ENCODE data around the gene NFATC1. TPM values are rescaled to one million over a fixed set of nuclear protein-coding genes. Genes with fewer than 3 reads are reported as not detected.

Gene NFATC1
- total RNA-seq, 2 experiments from 2014 or later = 97.2 to 98.3 TPM

GRCh38 chr18:79532313-79533007 is 136.7 kb downstream of the NFATC1 start:
- Mint-ChIP-seq H3K4me3 (no peak overlapping the region), H3K27me3 (no peaks in the 10 kb centered on the region), H3K27ac (no peak overlapping the region), H3K36me3 (ENCODE audit: low read depth) (peaks cover 19% of the 10 kb centered on the region), H3K9me3 (no peaks in the 10 kb centered on the region), H3K4me1 (ENCODE audit: low read depth) (peaks cover 2% of the 10 kb centered on the region)
- intact Hi-C loops (cut with micrococcal nuclease) = no loop called here
- TF ChIP-seq, protein P1, sequence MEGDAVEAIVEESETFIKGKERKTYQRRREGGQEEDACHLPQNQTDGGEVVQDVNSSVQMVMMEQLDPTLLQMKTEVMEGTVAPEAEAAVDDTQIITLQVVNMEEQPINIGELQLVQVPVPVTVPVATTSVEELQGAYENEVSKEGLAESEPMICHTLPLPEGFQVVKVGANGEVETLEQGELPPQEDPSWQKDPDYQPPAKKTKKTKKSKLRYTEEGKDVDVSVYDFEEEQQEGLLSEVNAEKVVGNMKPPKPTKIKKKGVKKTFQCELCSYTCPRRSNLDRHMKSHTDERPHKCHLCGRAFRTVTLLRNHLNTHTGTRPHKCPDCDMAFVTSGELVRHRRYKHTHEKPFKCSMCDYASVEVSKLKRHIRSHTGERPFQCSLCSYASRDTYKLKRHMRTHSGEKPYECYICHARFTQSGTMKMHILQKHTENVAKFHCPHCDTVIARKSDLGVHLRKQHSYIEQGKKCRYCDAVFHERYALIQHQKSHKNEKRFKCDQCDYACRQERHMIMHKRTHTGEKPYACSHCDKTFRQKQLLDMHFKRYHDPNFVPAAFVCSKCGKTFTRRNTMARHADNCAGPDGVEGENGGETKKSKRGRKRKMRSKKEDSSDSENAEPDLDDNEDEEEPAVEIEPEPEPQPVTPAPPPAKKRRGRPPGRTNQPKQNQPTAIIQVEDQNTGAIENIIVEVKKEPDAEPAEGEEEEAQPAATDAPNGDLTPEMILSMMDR (IDR thresholded peaks at IDR 0.05) = no peak
- POLR2A ChIA-PET = no interaction called here
- no peak for DNase-seq
- CTCF ChIA-PET = no interaction called here
- ATAC-seq = no peak

DNA sequence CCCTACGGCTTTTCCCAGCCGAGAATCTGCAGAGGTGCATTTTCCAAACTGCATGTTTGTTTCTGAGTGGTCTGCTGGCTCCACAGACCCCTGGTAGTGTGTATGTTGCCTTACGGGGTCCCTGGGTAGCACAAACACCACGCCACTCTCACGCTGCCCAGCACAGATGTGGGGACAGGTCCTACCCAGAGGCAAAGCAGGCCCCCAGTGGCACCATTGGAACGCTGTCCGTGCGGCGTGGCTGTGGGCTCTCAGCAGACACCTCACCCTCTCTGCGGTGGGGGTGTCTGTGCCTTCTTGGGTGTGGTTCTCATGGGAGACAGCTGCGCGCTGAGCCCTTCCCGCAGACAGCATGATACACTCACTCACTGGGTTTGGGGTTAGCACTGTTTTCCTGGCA is 137.4 kb downstream of the NFATC1 start:
- TF ChIP-seq, protein P1 (IDR thresholded peaks at IDR 0.05) = no peak
- no peak overlapping the region for H3K27ac Mint-ChIP-seq
- H3K4me3 Mint-ChIP-seq = no peak overlapping the region
- no peaks in the 10 kb centered on the region for H3K27me3 Mint-ChIP-seq
- intact Hi-C loops (cut with micrococcal nuclease) = no loop called here
- H3K36me3 Mint-ChIP-seq (ENCODE audit: low read depth) = peaks cover 23% of the 10 kb centered on the region
- H3K9me3 Mint-ChIP-seq = peaks cover 4% of the 10 kb centered on the region
- H3K4me1 Mint-ChIP-seq (ENCODE audit: low read depth) = peaks cover 2% of the 10 kb centered on the region
- ChIA-PET POLR2A (no interaction called here), CTCF (interaction anchor here (2.3 kb wide), 1 partner anchor 153 kb away, joined by 10 read pairs; no protein-coding TSS in a partner anchor)
- DNase-seq (no peak), ATAC-seq (no peak)

DNA sequence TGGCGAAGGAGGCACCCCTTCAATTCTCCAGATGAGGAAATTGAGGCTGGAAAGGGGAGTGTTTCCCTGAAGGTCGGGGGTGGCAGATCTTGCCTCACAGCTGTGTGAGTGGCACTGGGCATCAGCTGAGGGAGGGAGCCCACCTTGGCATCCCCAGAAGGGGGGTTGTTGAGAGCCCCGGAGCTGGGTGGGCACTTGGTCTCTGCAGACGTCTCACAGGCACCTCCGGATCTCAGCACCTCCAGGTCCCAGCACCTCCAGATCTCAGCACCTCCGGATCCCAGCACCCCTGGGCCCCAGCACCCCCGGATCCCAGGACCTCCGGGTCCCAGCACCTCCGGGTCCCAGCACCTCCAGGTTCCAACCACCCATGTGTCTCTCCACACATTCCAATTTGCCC is 137.9 kb downstream of the NFATC1 start:
- CTCF ChIA-PET = interaction anchor here (2.3 kb wide), 1 partner anchor 154 kb away, joined by 10 read pairs; no protein-coding TSS in a partner anchor
- DNase-seq = no peak

DNA sequence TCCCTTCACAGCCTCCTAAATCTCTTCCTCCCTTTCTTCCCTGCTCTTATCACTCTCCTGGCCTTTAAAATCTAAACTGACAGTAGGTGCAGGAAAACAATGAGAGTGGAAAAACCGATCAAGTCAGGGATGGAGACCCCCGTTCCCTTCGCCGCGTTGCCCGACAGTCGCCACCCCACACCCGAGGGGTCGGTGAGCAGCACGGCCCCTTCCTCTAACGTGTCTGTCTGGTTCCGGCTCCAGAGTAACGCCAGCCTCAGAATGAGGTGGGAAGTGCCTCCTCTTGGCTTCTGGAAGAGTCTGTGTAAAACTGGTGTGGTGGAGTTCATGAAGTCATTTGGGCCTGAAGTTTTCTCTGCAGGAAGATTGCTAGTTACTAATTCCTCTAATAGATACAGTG is 138.6 kb downstream of the NFATC1 start:
- no peaks in the 10 kb centered on the region for H3K4me1 Mint-ChIP-seq (ENCODE audit: low read depth)
- ATAC-seq (no peak), DNase-seq (no peak)
- H3K27ac Mint-ChIP-seq = no peak overlapping the region
- no peak overlapping the region for H3K4me3 Mint-ChIP-seq
- TF ChIP-seq, protein P1 (IDR thresholded peaks at IDR 0.05) = no peak
- H3K9me3 Mint-ChIP-seq = peaks cover 4% of the 10 kb centered on the region
- peaks cover 15% of the 10 kb centered on the region for H3K36me3 Mint-ChIP-seq (ENCODE audit: low read depth)
- intact Hi-C loops (cut with micrococcal nuclease) = no loop called here
- ChIA-PET CTCF (interaction anchor here (2.3 kb wide), 1 partner anchor 154 kb away, joined by 10 read pairs; no protein-coding TSS in a partner anchor), POLR2A (no interaction called here)
- no peaks in the 10 kb centered on the region for H3K27me3 Mint-ChIP-seq

More for the DNA sequence above, 137.9 kb downstream of the NFATC1 start:
- no peak for ATAC-seq
- Mint-ChIP-seq H3K36me3 (ENCODE audit: low read depth) (peaks cover 23% of the 10 kb centered on the region), H3K27ac (no peak overlapping the region), H3K27me3 (no peaks in the 10 kb centered on the region), H3K9me3 (peaks cover 4% of the 10 kb centered on the region), H3K4me3 (no peak overlapping the region), H3K4me1 (ENCODE audit: low read depth) (peaks cover 1% of the 10 kb centered on the region)
- intact Hi-C loops (cut with micrococcal nuclease) = no loop called here
- TF ChIP-seq, protein P1 (IDR thresholded peaks at IDR 0.05) = no peak
- POLR2A ChIA-PET = no interaction called here

DNA sequence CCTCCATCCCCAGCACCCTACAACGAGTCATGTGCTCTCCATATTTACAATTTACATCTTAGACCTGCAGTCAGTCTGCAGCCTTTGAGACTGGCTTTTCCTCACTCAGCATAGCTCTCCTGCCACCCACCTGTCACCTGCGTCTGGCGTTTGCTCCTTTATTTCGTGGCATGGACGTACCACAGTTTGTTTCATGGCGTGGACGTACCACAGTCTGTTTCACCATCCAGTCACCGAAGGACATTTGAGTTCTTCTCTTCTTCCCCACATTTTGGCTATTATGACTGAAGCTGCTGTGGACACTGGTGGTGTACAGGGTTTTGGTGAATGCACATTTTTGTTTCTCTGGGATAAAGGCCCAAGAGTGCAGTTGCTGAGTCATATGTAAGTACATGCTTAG is 142.0 kb downstream of the NFATC1 start:
- CTCF ChIA-PET = interaction anchor here (1.7 kb wide), 1 partner anchor 157 kb away, joined by 5 read pairs; no protein-coding TSS in a partner anchor

More for the DNA sequence above, 142.0 kb downstream of the NFATC1 start:
- Mint-ChIP-seq H3K36me3 (ENCODE audit: low read depth) (peaks cover 9% of the 10 kb centered on the region), H3K27ac (no peak overlapping the region), H3K4me1 (ENCODE audit: low read depth) (no peaks in the 10 kb centered on the region), H3K27me3 (no peaks in the 10 kb centered on the region), H3K9me3 (peaks cover 4% of the 10 kb centered on the region), H3K4me3 (no peak overlapping the region)
- no peak for ATAC-seq
- TF ChIP-seq, protein P1 (IDR thresholded peaks at IDR 0.05) = no peak
- intact Hi-C loops (cut with micrococcal nuclease) = no loop called here
- DNase-seq = no peak
- POLR2A ChIA-PET = no interaction called here

Data from activated CD8-positive, alpha-beta T cell treated with anti-CD3 and anti-CD28 coated beads for 36 hours (primary cell).